HG03159 (cell line): ENCODE data around the gene BATF3.
"Not testable (repeated sequence)": the region's sequence is repeated elsewhere in the genome, so short reads cannot be mapped to it uniquely, and the experiment has no call there.

ENCODE experiments used
- ATAC-seq: cut with Tn5 transposase; IDR thresholded peaks from one replicate; pipeline ENCODE4 v1.9.1; 2021; ENCODE audit warnings: mild to moderate bottlenecking, moderate library complexity; ENCODE audit not compliant: unreplicated experiment

The BATF3 gene

DNA sequence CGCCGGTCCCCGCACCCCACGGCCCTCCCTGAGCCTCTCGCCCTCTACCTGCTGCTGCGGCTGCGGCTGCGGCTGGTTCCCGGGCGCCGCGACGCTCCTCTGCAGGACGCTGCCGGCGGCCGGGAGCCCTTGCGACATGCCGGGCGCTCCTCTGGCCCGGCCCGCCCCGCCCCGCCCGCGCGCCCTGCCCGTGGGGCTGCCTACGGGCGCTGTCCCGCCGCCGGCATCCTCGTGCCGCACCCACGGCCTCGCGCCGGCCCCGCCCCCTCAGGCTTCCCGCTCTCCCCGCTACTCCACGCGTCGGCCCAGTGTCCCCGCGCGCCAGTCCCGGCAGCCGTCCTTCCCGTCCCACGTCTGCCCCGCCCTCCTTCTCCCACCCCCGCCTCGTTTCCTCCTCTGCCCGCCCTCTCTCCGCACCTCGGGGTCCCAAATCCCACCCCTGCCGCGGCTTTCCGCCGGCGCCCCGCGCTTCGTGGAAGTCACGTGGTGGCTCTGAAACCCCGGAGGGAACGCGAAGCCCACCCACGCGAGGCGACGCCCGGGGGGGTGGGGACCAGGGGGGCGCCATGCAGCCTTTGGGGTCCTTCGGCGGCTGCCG lies at the start of gene BATF3:
TSS of gene BATF3 (minus strand) at position 216 of the 598 bp plus-strand sequence. CDS start at position 138, 78 bp downstream.
- ATAC-seq, result peak; percentile 34

DNA sequence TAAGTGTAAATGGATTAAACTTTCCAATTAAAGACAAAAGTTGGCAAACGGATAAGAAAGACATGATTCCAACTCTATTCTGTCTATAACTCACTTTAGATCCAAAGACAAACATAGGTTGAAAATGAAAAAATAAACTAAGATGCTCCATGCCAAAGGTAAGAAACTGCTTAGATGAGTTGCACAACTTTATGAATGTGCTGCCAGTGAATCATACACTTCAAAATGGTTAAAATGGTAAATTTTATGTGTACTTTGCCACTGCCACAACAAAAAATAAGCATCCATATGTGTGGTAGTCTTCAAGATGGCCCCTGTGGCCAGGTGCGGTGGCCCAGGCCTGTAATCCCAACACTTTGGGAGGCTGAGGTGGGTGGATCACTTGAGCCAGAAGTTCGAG lies 46.9 kb upstream of the BATF3 start:
- ATAC-seq, result no peak

DNA sequence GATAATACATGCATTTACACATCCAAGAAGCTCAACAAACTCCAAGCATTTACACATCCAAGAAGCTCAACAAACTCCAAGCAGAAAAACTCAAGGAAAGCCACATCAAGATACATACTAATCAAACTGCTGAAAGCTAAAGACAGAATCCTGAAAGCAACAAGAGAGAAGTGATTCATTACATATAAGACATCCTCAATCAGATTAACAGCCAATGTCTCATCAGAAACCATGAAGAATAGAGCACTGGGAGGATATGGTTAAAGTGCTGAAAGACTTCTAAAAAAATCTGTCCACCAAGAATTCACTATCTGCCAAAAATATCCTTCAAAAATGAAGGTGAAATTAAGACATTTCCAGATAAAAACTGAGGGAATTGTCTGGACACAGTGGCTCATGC lies 45.7 kb upstream of the BATF3 start:
- no peak for ATAC-seq

- no peak for ATAC-seq
These were observed 44.3 kb upstream of the BATF3 start for GRCh38 chr1:212743901-212744475.

DNA sequence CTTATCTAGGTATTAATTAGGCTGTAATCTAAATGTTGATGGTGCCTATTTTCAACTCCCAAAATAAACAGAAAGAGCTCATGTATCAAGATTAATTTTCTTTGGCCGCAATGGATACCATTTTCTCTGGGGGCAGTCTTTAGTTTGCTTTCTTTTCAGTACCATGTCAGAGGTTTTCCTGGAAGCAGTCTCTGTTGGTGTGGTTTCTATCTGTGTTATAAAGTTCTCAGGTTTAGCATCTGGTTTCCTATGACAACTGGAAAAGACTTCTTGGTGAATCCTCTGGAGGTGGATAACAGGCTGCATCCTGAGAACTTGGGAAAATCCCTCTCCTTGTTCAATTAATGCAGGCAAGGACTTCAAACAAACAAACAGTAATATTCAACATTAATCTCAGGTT lies 38.7 kb upstream of the BATF3 start:
- ATAC-seq, result no peak

- ATAC-seq, result no peak
These were observed 37.9 kb upstream of the BATF3 start for GRCh38 chr1:212737559-212737958.

DNA sequence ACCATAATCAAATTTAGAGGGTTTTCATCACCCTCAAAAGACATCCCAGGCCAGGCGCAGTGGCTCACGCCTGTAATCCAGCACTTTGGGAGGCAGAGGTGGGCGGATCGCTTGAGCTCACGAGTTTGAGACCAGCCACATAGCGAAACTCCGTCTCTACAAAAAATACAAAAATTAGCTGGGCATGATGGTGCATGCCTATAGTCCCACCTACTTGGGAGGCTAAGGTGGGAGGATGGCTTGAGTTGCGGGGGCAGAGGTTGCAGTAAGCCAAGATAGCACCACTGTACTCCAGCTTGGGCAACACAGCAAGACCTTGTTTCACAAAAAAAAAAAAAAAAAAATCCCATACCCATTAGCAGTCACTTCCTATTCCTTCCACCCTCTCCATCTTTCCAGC lies 33.5 kb upstream of the BATF3 start:
- ATAC-seq, result no peak

DNA sequence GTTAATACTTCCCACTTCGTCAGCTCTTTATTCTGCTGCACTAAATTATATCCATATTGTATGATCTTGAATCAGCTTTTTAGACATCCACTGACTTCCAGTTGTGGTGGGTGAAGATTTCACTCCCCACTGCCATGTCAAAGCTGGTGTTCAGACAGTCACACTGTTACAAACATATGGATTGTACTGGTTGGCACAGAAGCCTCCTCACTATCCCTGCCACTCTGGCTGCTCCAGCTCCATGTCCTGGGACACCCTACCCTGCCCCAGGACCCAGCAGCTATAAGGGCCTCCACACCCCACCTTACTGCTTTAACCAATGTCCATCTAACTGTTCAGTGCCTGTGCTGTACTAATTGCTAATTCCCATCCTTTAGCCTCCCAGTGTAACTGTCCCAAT lies 32.0 kb upstream of the BATF3 start:
- no peak for ATAC-seq

- no peak for ATAC-seq
These were observed 29.0 kb upstream of the BATF3 start for GRCh38 chr1:212728606-212729005.

DNA sequence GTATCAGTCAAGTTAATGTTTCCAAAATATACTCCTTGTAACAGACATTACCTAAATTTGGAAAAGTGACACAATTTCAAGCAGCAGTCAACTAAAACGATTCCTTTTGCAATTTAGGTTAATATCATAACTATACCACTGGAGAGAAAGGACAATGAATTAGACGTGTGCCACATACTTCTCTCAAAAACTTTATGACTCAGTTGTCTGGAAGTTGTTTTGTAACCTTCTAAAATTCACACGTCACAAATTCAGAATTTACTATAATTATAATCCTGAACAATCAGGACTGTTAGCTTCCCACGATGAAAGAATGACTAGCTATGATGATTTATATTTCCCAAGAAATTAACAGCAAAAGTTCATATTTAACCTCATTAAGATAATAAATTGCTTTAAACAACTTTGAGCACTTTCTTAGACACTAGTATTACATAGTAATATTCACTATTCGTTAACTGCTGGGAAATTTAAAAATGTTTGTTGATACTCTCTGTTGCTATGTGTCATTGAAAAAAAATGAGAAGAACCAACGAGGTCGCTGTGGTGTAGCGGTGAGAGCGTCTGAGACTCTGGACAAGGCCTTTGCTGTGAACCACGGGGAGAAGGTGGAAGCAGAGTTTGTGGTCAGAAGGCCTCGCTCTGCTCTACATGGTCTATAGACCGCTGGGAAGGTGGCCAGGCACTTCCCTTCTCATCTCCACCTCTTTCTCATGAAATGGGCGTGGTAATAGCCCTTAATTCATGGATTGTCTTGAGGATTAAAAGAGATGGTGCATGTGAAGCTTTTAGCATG lies 27.9 kb upstream of the BATF3 start:
- ATAC-seq, result no peak

DNA sequence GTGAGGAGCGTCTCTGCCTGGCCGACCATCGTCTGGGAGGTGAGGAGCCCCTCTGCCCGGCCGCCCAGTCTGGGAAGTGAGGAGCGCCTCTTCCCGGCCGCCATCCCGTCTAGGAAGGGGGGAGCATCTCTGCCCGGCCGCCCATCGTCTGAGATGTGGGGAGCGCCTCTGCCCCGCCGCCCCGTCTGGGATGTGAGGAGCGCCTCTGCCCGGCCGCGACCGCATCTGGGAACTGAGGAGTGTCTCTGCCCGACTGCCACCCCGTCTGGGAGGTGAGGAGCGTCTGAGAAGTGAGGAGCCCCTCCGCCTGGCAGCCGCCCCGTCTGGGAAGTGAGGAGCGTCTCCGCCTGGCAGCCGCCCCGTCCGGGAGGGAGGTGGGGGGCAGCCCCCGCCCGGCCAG lies 25.0 kb upstream of the BATF3 start:
- ATAC-seq, result not testable (repeated sequence)

DNA sequence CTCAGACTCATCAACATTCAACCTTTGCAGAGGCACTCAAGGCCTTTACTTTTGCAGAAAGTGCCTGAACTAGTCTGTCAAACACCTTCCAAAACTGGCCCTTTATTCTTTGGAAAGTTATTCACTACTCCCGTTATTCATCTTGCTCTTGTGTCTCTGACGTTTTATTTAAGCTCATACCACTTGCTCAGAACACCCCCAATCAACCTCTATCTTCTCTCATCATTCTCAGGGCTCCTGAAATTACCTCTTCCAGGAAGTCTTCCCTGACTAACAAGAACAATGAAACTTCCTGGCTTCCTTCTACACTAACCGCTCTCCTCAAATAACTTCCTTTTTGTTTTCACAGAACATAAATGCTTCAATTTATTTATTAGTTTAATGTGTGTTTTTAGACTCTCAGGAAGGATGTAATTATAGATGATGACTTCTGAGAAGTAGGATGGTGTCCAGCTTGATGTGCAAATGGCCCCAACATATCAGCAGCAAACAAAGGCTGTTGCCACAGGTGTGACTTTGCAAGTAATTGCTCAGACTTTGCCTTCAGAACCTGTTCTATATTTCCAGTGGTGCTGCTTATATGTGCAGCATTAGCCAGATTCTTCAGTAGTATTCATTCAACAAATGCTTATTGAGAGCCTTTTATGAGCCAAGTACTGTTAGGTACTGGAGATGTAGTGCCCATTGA lies 22.8 kb upstream of the BATF3 start:
- no peak for ATAC-seq

GRCh38 chr1:212721388-212722247 lies 22.0 kb upstream of the BATF3 start:
- ATAC-seq, result no peak

DNA sequence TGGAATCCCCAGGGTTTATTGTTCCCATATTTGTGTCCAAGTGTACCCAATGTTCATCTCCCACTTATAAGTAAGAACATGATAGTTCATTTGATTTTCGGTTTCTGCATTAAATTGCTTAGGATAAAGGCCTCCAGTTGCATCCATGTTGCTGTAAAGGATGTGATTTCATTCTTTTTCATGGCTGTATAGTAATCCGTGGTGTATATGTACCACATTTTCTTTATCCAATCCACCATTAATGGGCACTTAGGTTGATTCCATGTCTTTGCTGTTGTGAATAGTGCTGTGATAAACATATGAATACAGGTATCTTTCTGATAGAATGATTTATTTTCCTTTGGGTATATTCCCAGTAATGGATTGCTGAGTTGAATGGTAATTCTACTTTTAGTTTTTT lies 20.0 kb upstream of the BATF3 start:
- no peak for ATAC-seq

- ATAC-seq, result no peak
These were observed 18.9 kb upstream of the BATF3 start for GRCh38 chr1:212718499-212718898.

DNA sequence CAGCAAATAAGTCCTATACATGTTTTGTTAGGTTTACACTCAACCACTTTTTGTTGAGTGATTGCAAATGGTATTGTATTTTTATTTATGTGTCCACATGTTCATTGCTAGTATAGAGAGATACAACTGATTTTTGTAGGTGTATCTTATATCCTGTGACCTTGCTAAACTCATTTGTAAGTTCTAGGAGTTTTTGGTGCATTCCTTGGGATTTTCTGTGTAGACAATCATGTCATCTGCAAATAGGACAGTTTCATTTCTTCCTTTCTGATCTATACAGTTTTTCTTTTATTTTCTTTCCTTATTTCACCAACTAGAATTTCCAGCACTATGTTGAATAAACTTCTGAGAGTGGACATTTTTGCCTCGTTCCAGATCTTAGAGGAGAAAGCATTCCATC lies 16.5 kb upstream of the BATF3 start:
- no peak for ATAC-seq

- no peak for ATAC-seq
These were observed 14.0 kb upstream of the BATF3 start for GRCh38 chr1:212713465-212714136.

- ATAC-seq, result no peak
These were observed 13.0 kb upstream of the BATF3 start for GRCh38 chr1:212712451-212713303.

- ATAC-seq, result not testable (repeated sequence)
These were observed 12.3 kb upstream of the BATF3 start for GRCh38 chr1:212711974-212712373.
